Caco-2 (cell line): ENCODE measurements around the gene PLPP1. TPM values are rescaled to one million over a fixed set of nuclear protein-coding genes. Genes with fewer than 3 reads are reported as not detected.

ENCODE experiments used
- BruUV-seq: library from RNA; stranded (reverse); fragments of 400-500 nt; replicated peaks from 2 replicates; lab custom pipeline; 2021; lab: Mats Ljungman, UMichigan
- CTCF ChIA-PET: fragments of 300-600 bp; sonication (Branson Sonifier 250); formaldehyde crosslinking; loops from one replicate; lab custom pipeline; 2022; ENCODE audit warnings: antibody characterized with exemption; lab: Charles Lee
- POLR2A ChIA-PET: fragments of 300-600 bp; sonication (Branson Sonifier 250); formaldehyde crosslinking; loops from one replicate; lab custom pipeline; 2022; ENCODE audit warnings: antibody characterized with exemption; lab: Charles Lee
- DNase-seq, 2 experiments: peaks; one replicate each; pipeline versions ENCODE4 v3.0.0 to v3.0.0-alpha.2; 2020 to 2022
- H3K27me3 ChIP-seq: replicated peaks from 2 replicates; pipeline ENCODE4 v1.6.0; 2011; ENCODE audit warnings: low read length; ENCODE audit not compliant: control insufficient read depth, insufficient read depth
- H3K36me3 ChIP-seq: 2 replicates; pipeline ENCODE4 v1.5.1; 2011; ENCODE audit warnings: low read length; ENCODE audit not compliant: control insufficient read depth, insufficient read depth
- H3K4me1 ChIP-seq: fragments of 250-450 bp; sonication (Bioruptor Pico); 2 replicates; pipeline ENCODE4 v1.5.1; 2020; ENCODE audit warnings: mild to moderate bottlenecking
- H3K4me3 ChIP-seq: 2 replicates; pipeline ENCODE4 v1.5.1; 2011; ENCODE audit warnings: low read depth, mild to moderate bottlenecking, control low read depth, low read length
- H3K9me3 ChIP-seq: fragments of 250-450 bp; sonication (Bioruptor Pico); 2 replicates; pipeline ENCODE4 v1.5.1; 2020; ENCODE audit warnings: mild to moderate bottlenecking, moderate library complexity
- H3K27ac Mint-ChIP-seq: one replicate; pipeline ENCODE4 v1.8.0; 2022; ENCODE audit warnings: mixed read lengths; ENCODE audit not compliant: unreplicated experiment
- H3K27me3 Mint-ChIP-seq: one replicate; pipeline ENCODE4 v1.8.0; 2022; ENCODE audit warnings: mixed read lengths; ENCODE audit not compliant: insufficient read depth, unreplicated experiment
- H3K36me3 Mint-ChIP-seq: one replicate; pipeline ENCODE4 v1.8.0; 2022; ENCODE audit warnings: mild to moderate bottlenecking, mixed read lengths; ENCODE audit not compliant: insufficient read depth, unreplicated experiment
- H3K4me1 Mint-ChIP-seq: one replicate; pipeline ENCODE4 v1.8.0; 2022; ENCODE audit warnings: low read depth, mixed read lengths; ENCODE audit not compliant: unreplicated experiment
- H3K4me3 Mint-ChIP-seq: one replicate; pipeline ENCODE4 v1.8.0; 2022; ENCODE audit warnings: mild to moderate bottlenecking, moderate library complexity, mixed read lengths; ENCODE audit not compliant: unreplicated experiment
- H3K9me3 Mint-ChIP-seq: one replicate; pipeline ENCODE4 v1.8.0; 2022; ENCODE audit warnings: mixed read lengths; ENCODE audit not compliant: unreplicated experiment
- intact Hi-C: fragments of 100-400 bp; cut with micrococcal nuclease; formaldehyde crosslinking; loops from one replicate; pipeline ENCODE4 v1.10.0; 2022; ENCODE audit not compliant: unreplicated experiment
- total RNA-seq: library from RNA; stranded (reverse); gene quantifications from 2 replicates; pipeline ENCODE4 v1.2.3, GENCODE V29; 2022
- TF ChIP-seq, protein P1 (sequence below), 2 experiments: fragments of 200-600 bp in 1 of 2; IDR thresholded peaks; 1 replicate in 1 of 2; 2 replicates in 1 of 2; pipeline versions ENCODE4 v1.5.1 to v1.8.0; 2011 to 2022; ENCODE audit warnings: antibody characterized with exemption in 1 of 2, control low read depth in 1 of 2, inconsistent platforms in 1 of 2, low read depth in 1 of 2, low read length in 1 of 2, mild to moderate bottlenecking in 1 of 2, moderate library complexity in 1 of 2; ENCODE audit not compliant: insufficient read depth in 1 of 2, severe bottlenecking in 1 of 2, unreplicated experiment in 1 of 2

Gene PLPP1
- total RNA-seq, 1 experiment from 2014 or later = 49.4 TPM

GRCh38 chr5:55520117-55520839 is 14.5 kb downstream of the PLPP1 start:
- peaks cover 29% of the 10 kb centered on the region for H3K4me1 ChIP-seq
- no peaks in the 10 kb centered on the region; the same call in 1 of the 2 replicates for H3K36me3 ChIP-seq
- Mint-ChIP-seq H3K4me3 (no peak overlapping the region), H3K4me1 (peaks cover 27% of the 10 kb centered on the region), H3K27ac (no peak overlapping the region), H3K9me3 (no peaks in the 10 kb centered on the region), H3K36me3 (no peaks in the 10 kb centered on the region), H3K27me3 (no peaks in the 10 kb centered on the region)
- ChIA-PET POLR2A (interaction anchor here (0.6 kb wide), 1 partner anchor 587 kb away, joined by 4 read pairs; no protein-coding TSS in a partner anchor), CTCF (interaction anchor here (0.7 kb wide), 1 partner anchor 12 kb away, joined by 3 read pairs; no protein-coding TSS in a partner anchor)
- intact Hi-C loops = loop anchor here (2.0 kb wide), 1 partner anchor 15 kb away; the partner anchor contains the start of gene PLPP1
- H3K27me3 ChIP-seq = no peaks in the 10 kb centered on the region
- no peak overlapping the region for H3K4me3 ChIP-seq
- DNase-seq = no peak
- no peaks in the 10 kb centered on the region for H3K9me3 ChIP-seq
- no TSS peak for BruUV-seq
- TF ChIP-seq, protein P1, sequence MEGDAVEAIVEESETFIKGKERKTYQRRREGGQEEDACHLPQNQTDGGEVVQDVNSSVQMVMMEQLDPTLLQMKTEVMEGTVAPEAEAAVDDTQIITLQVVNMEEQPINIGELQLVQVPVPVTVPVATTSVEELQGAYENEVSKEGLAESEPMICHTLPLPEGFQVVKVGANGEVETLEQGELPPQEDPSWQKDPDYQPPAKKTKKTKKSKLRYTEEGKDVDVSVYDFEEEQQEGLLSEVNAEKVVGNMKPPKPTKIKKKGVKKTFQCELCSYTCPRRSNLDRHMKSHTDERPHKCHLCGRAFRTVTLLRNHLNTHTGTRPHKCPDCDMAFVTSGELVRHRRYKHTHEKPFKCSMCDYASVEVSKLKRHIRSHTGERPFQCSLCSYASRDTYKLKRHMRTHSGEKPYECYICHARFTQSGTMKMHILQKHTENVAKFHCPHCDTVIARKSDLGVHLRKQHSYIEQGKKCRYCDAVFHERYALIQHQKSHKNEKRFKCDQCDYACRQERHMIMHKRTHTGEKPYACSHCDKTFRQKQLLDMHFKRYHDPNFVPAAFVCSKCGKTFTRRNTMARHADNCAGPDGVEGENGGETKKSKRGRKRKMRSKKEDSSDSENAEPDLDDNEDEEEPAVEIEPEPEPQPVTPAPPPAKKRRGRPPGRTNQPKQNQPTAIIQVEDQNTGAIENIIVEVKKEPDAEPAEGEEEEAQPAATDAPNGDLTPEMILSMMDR (IDR thresholded peaks at IDR 0.05; ENCODE audit: insufficient read depth in 1 of 2, low read depth in 1 of 2, low read length in 1 of 2, severe bottlenecking in 1 of 2, unreplicated experiment in 1 of 2) = no peak

DNA sequence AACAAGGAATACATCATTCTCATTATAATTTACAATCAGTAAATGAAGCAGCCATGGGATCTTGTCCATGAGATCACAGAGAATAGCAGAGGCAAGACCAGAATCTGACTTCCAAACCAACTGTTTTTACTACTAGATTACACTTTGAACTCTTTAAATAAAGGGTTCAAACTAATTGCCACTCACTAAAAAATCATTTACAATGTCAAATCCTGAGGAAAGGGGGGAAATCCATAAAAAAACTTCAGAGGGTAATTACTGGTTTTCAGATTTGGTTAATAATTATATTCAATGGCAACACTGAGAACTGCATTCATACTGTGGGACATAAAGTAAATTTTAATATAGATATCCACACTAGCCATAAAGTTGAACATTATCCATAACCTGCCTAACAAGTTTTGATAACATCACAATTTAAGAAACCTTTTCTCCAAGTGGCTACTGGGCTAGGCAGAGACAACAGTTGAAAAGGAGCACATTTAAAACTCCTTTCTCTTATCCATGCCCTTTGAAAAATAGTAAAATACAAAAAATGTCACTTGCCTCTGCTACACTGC is 15.9 kb downstream of the PLPP1 start:
- no peaks in the 10 kb centered on the region for H3K9me3 Mint-ChIP-seq
- no peaks in the 10 kb centered on the region; the same call in 1 of the 2 replicates for H3K36me3 ChIP-seq
- no peak overlapping the region for H3K4me3 Mint-ChIP-seq
- TF ChIP-seq, protein P1 (IDR thresholded peaks at IDR 0.05; ENCODE audit: insufficient read depth in 1 of 2, low read depth in 1 of 2, low read length in 1 of 2, severe bottlenecking in 1 of 2, unreplicated experiment in 1 of 2) = no peak
- no peaks in the 10 kb centered on the region for H3K27me3 Mint-ChIP-seq
- H3K4me3 ChIP-seq = no peak overlapping the region
- ChIA-PET POLR2A (no interaction called here), CTCF (no interaction called here)
- H3K27me3 ChIP-seq = no peaks in the 10 kb centered on the region
- H3K4me1 ChIP-seq = peaks cover 29% of the 10 kb centered on the region
- no peak overlapping the region for H3K27ac Mint-ChIP-seq
- peak in 1 of 2 experiments; percentile 9 for DNase-seq
- peaks cover 28% of the 10 kb centered on the region for H3K4me1 Mint-ChIP-seq
- intact Hi-C loops = no loop called here
- no TSS peak for BruUV-seq
- no peaks in the 10 kb centered on the region for H3K9me3 ChIP-seq
- no peaks in the 10 kb centered on the region for H3K36me3 Mint-ChIP-seq

GRCh38 chr5:55517804-55518203 is 17.0 kb downstream of the PLPP1 start:
- ChIA-PET POLR2A (interaction anchor here (0.7 kb wide), 1 partner anchor 9 kb away, joined by 3 read pairs; no protein-coding TSS in a partner anchor), CTCF (interaction anchor here (1.0 kb wide), 1 partner anchor 162 kb away, joined by 4 read pairs; no protein-coding TSS in a partner anchor)
- TF ChIP-seq, protein P1 (IDR thresholded peaks at IDR 0.05; ENCODE audit: insufficient read depth in 1 of 2, low read depth in 1 of 2, low read length in 1 of 2, severe bottlenecking in 1 of 2, unreplicated experiment in 1 of 2) = no peak
- Mint-ChIP-seq H3K36me3 (no peaks in the 10 kb centered on the region), H3K9me3 (no peaks in the 10 kb centered on the region), H3K27ac (no peak overlapping the region), H3K4me3 (no peak overlapping the region), H3K27me3 (no peaks in the 10 kb centered on the region), H3K4me1 (peaks cover 21% of the 10 kb centered on the region)
- Histone ChIP-seq H3K36me3 (no peaks in the 10 kb centered on the region; the same call in 1 of the 2 replicates), H3K9me3 (no peaks in the 10 kb centered on the region), H3K27me3 (no peaks in the 10 kb centered on the region), H3K4me3 (no peak overlapping the region), H3K4me1 (peaks cover 29% of the 10 kb centered on the region)
- intact Hi-C loops = no loop called here
- no peak for DNase-seq
- BruUV-seq = no TSS peak
